Hematopoietic multipotent progenitor cell (in vitro differentiated cells): ENCODE data around the gene ACVR1B. TPM values are rescaled to one million over a fixed set of nuclear protein-coding genes. Genes with fewer than 3 reads are reported as not detected.
"Not testable (repeated sequence)": the region's sequence is repeated elsewhere in the genome, so short reads cannot be mapped to it uniquely, and the experiment has no call there.

Experiments
- DNase-seq, 3 donors: peaks; one replicate each; pipeline ENCODE4 v3.0.0-alpha.2; 2011 to 2015; ENCODE audit warnings: low read depth in 2 of 3, low spot score in 2 of 3
- total RNA-seq: library from RNA; depleted of rRNA; stranded (reverse); fragments of >200 nt; gene quantifications from one replicate; pipeline ENCODE4 v1.2.3, GENCODE V29; 2012

The ACVR1B gene
- total RNA-seq, 1 donor: 11.8 TPM

GRCh38 chr12:51963477-51963876, 12.0 kb downstream of the ACVR1B start:
- DNase-seq: no peak

- DNase-seq: no peak
Measured at GRCh38 chr12:51969643-51970042, 18.1 kb downstream of the ACVR1B start.

GRCh38 chr12:51970904-51971646, 19.6 kb downstream of the ACVR1B start:
- peak in 1 of 3 donors; percentile 39 for DNase-seq

- DNase-seq: peak in 1 of 3 donors; percentile 24
Measured at GRCh38 chr12:51971679-51972421, 20.4 kb downstream of the ACVR1B start.

- DNase-seq: no peak
Measured at GRCh38 chr12:51972422-51972812, 20.9 kb downstream of the ACVR1B start.

GRCh38 chr12:51972849-51973273, 21.4 kb downstream of the ACVR1B start:
- DNase-seq: peak in 2 of 3 donors; percentile 88 to 91

GRCh38 chr12:51973560-51973959, 22.1 kb downstream of the ACVR1B start:
- no peak for DNase-seq

- no peak for DNase-seq
Measured at GRCh38 chr12:51974646-51975045, 23.1 kb downstream of the ACVR1B start.

GRCh38 chr12:51975196-51975595, 23.7 kb downstream of the ACVR1B start:
- DNase-seq: no peak

- DNase-seq: no peak
Measured at GRCh38 chr12:51976376-51977160, 25.1 kb downstream of the ACVR1B start.

GRCh38 chr12:51977320-51977753, 25.8 kb downstream of the ACVR1B start:
- DNase-seq: no peak

- DNase-seq: not testable (repeated sequence)
Measured at GRCh38 chr12:51979306-51979705, 27.8 kb downstream of the ACVR1B start.

- peak; percentile 63 to 88 (median 73) for DNase-seq
Measured at GRCh38 chr12:51980051-51980808, 28.7 kb downstream of the ACVR1B start.

- DNase-seq: no peak
Measured at GRCh38 chr12:51980809-51981127, 29.3 kb downstream of the ACVR1B start.

- no peak for DNase-seq
Measured at GRCh38 chr12:51984657-51985056, 33.2 kb downstream of the ACVR1B start.

- DNase-seq: no peak
Measured at GRCh38 chr12:51985154-51985835, 33.8 kb downstream of the ACVR1B start.

GRCh38 chr12:51986834-51987233, 35.3 kb downstream of the ACVR1B start:
- no peak for DNase-seq

- DNase-seq: no peak
Measured at GRCh38 chr12:51992246-51992645, 40.7 kb downstream of the ACVR1B start.

- no peak for DNase-seq
Measured at GRCh38 chr12:51994539-51994820, 43.0 kb downstream of the ACVR1B start.

- no peak for DNase-seq
Measured at GRCh38 chr12:51994959-51995358, 43.5 kb downstream of the ACVR1B start.
